HCT116 (cell line): ENCODE measurements around the gene CRIP1. TPM values are rescaled to one million over a fixed set of nuclear protein-coding genes. Genes with fewer than 3 reads are reported as not detected.
A peak's percentile ranks its signal among the peaks of the same experiment; 100 is the strongest.

Experiments
- ATAC-seq: fragments of 200-7000 bp; cut with Tn5 transposase; 2 replicates; pipeline ENCODE4 v1.9.1; 2020; ENCODE audit warnings: mild to moderate bottlenecking, moderate library complexity
- BruUV-seq: library from RNA; stranded (reverse); fragments of 400-500 nt; replicated peaks from 2 replicates; lab custom pipeline; 2021; lab: Mats Ljungman, UMichigan
- CTCF ChIA-PET: fragments of 300-600 bp; sonication (Branson Sonifier 250); formaldehyde crosslinking; loops from one replicate; lab custom pipeline; 2021; ENCODE audit warnings: antibody characterized with exemption; lab: Charles Lee
- POLR2A ChIA-PET: fragments of 300-600, 350-600 bp; sonication (Branson Sonifier 250); formaldehyde crosslinking; loops from one replicate; lab custom pipeline; 2021; ENCODE audit warnings: antibody characterized with exemption; lab: Charles Lee
- RAD21 ChIA-PET, 2 experiments: fragments of 300-600 bp; sonication (Branson Sonifier 250); formaldehyde crosslinking; loops; one replicate each; lab custom pipeline; 2023; ENCODE audit warnings: low total read pairs in 2 of 2; ENCODE audit not compliant: uncharacterized antibody in 2 of 2, unreplicated experiment in 2 of 2, low non-redundant PET in 1 of 2; lab: Charles Lee
- DNase-seq: peaks from one replicate; pipeline ENCODE4 v3.0.0-alpha.2; 2010; ENCODE audit warnings: low read depth, low spot score
- H2AFZ ChIP-seq: fragments of 200-600 bp; shearing (Covaris generic), sonication (generic); 2 replicates; pipeline ENCODE4 v1.6.1; 2017; ENCODE audit warnings: low read depth, mixed run types, mixed read lengths, antibody characterized with exemption, low read length; ENCODE audit not compliant: poor library complexity, severe bottlenecking
- H3K27ac ChIP-seq: 2 replicates; pipeline ENCODE4 v1.5.1; 2012; ENCODE audit warnings: low read depth, low read length
- H3K27me3 ChIP-seq: fragments of 200-600 bp; sonication (generic); 2 replicates; pipeline ENCODE4 v1.6.1; 2016; ENCODE audit warnings: mixed run types, low read length, mixed read lengths; ENCODE audit not compliant: insufficient read depth
- H3K36me3 ChIP-seq, 2 experiments: fragments of 200-500 bp in 1 of 2; fragments of 200-600 bp in 1 of 2; sonication (Bioruptor generic) in 1 of 2; sonication (generic) in 1 of 2; 2 replicates each; pipeline versions ENCODE4 v1.5.1 to v1.6.1; 2014 to 2016; ENCODE audit warnings: low read length in 2 of 2, inconsistent platforms in 1 of 2, mixed read lengths in 1 of 2, mixed run types in 1 of 2; ENCODE audit not compliant: insufficient read depth in 2 of 2, control insufficient read depth in 1 of 2
- H3K4me1 ChIP-seq, 2 experiments: fragments of 200-600 bp in 1 of 2; sonication (generic) in 1 of 2; 2 replicates each; pipeline versions ENCODE4 v1.5.1 to v1.6.1; 2012 to 2017; ENCODE audit warnings: low read length in 2 of 2, inconsistent platforms in 1 of 2, mild to moderate bottlenecking in 1 of 2, mixed read lengths in 1 of 2, mixed run types in 1 of 2, moderate library complexity in 1 of 2; ENCODE audit not compliant: insufficient read depth in 2 of 2, control insufficient read depth in 1 of 2
- H3K4me2 ChIP-seq: fragments of 200-600 bp; sonication (generic); 2 replicates; pipeline ENCODE4 v1.6.1; 2017; ENCODE audit warnings: mixed run types, low read length, mixed read lengths
- H3K4me3 ChIP-seq, 2 experiments: fragments of 200-600 bp in 1 of 2; sonication (generic) in 1 of 2; replicated peaks in 1 of 2; 2 replicates each; pipeline ENCODE4 v1.5.1; 2011 to 2016; ENCODE audit warnings: low read length in 2 of 2, control low read depth in 1 of 2, low read depth in 1 of 2, mild to moderate bottlenecking in 1 of 2, mixed read lengths in 1 of 2, mixed run types in 1 of 2
- H3K79me2 ChIP-seq: fragments of 200-600 bp; sonication (generic); 2 replicates; pipeline ENCODE4 v1.6.1; 2017; ENCODE audit warnings: mild to moderate bottlenecking, mixed run types, low read length, moderate library complexity, mixed read lengths; ENCODE audit not compliant: insufficient read depth
- H3K9ac ChIP-seq: fragments of 200-600 bp; sonication (generic); 2 replicates; pipeline ENCODE4 v1.6.1; 2016; ENCODE audit warnings: low read length, mixed read lengths
- H3K9me2 ChIP-seq: fragments of 200-600 bp; sonication (generic), shearing (Covaris generic); 2 replicates; pipeline ENCODE4 v1.6.1; 2017; ENCODE audit warnings: mixed run types, mild to moderate bottlenecking, moderate library complexity; ENCODE audit not compliant: insufficient read depth
- H3K9me3 ChIP-seq, 2 experiments: fragments of 200-500 bp in 1 of 2; fragments of 200-600 bp in 1 of 2; sonication (Bioruptor generic) in 1 of 2; sonication (generic) in 1 of 2; 2 replicates each; pipeline ENCODE4 v1.6.1; 2014 to 2017; ENCODE audit warnings: low read length in 2 of 2, mixed read lengths in 2 of 2, inconsistent platforms in 1 of 2, low read depth in 1 of 2, mild to moderate bottlenecking in 1 of 2, mixed run types in 1 of 2, moderate library complexity in 1 of 2; ENCODE audit not compliant: control insufficient read depth in 1 of 2, insufficient read depth in 1 of 2
- H4K20me1 ChIP-seq: fragments of 200-600 bp; sonication (generic), shearing (Covaris generic); 2 replicates; pipeline ENCODE4 v1.6.1; 2017; ENCODE audit warnings: mixed run types, mild to moderate bottlenecking, moderate library complexity; ENCODE audit not compliant: insufficient read depth
- CBX3 ChIP-seq: IDR thresholded peaks from 2 replicates; pipeline ENCODE4 v1.6.1; 2012; ENCODE audit warnings: low read depth
- CEBPB ChIP-seq: IDR thresholded peaks from 2 replicates; pipeline ENCODE4 v1.6.1; 2012; ENCODE audit warnings: low read depth
- EGR1 ChIP-seq: IDR thresholded peaks from 2 replicates; pipeline ENCODE4 v1.6.1; 2012; ENCODE audit warnings: low read depth
- ELF1 ChIP-seq: IDR thresholded peaks from 2 replicates; pipeline ENCODE4 v1.6.1; 2012; ENCODE audit warnings: low read depth, borderline replicate concordance
- EZH2 ChIP-seq: fragments of 200-600 bp; sonication (generic); IDR thresholded peaks from 2 replicates; pipeline ENCODE4 v1.6.1; 2017; ENCODE audit warnings: antibody characterized with exemption, mixed run types
- FOSL1 ChIP-seq: IDR thresholded peaks from 2 replicates; pipeline ENCODE4 v1.6.1; 2012; ENCODE audit warnings: low read depth
- POLR2A ChIP-seq: IDR thresholded peaks from 2 replicates; pipeline ENCODE4 v1.7.0; 2011; ENCODE audit warnings: borderline replicate concordance; ENCODE audit not compliant: insufficient read depth, insufficient read length; ENCODE audit errors: extremely low read depth
- POLR2AphosphoS5 ChIP-seq: IDR thresholded peaks from 2 replicates; pipeline ENCODE4 v1.6.1; 2011; ENCODE audit warnings: mild to moderate bottlenecking, low read depth, low read length, moderate library complexity
- RAD21 ChIP-seq: IDR thresholded peaks from 2 replicates; pipeline ENCODE4 v1.6.1; 2012; ENCODE audit warnings: low read depth, mild to moderate bottlenecking
- SIN3A ChIP-seq: IDR thresholded peaks from 2 replicates; pipeline ENCODE4 v1.6.1; 2012; ENCODE audit warnings: low read depth
- SP1 ChIP-seq: IDR thresholded peaks from 2 replicates; pipeline ENCODE4 v1.6.1; 2012; ENCODE audit warnings: low read depth
- SRF ChIP-seq: IDR thresholded peaks from 2 replicates; pipeline ENCODE4 v1.6.1; 2012; ENCODE audit warnings: low read depth
- ZFX ChIP-seq: fragments of 450-650 bp; IDR thresholded peaks from 2 replicates; pipeline ENCODE4 v1.6.1; 2017
- ZNF274 ChIP-seq: fragments of 200-500 bp; sonication (Bioruptor generic); IDR thresholded peaks from 2 replicates; pipeline ENCODE4 v1.6.1; 2014; ENCODE audit warnings: mild to moderate bottlenecking, low read depth, low read length, inconsistent platforms
- intact Hi-C: fragments of 100-400 bp; cut with micrococcal nuclease; formaldehyde crosslinking; loops from 2 replicates; pipeline ENCODE4 v1.10.0; 2022
- total RNA-seq: library from RNA; stranded (reverse); gene quantifications from one replicate; pipeline ENCODE4 v1.2.1, GENCODE V29; 2021; ENCODE audit not compliant: unreplicated experiment
- TF ChIP-seq, protein P1 (sequence below): IDR thresholded peaks from 2 replicates; pipeline ENCODE4 v1.6.1; 2012
- TF ChIP-seq, protein P2 (sequence below), 3 experiments: fragments of 200-600 bp in 1 of 3; sonication (generic) in 1 of 3; IDR thresholded peaks in 2 of 3; conservative IDR thresholded peaks in 1 of 3; 2 replicates each; pipeline ENCODE4 v1.5.1; 2012 to 2017; ENCODE audit warnings: low read depth in 2 of 3, low read length in 2 of 3, antibody characterized with exemption in 1 of 3, borderline replicate concordance in 1 of 3, control low read depth in 1 of 3, mild to moderate bottlenecking in 1 of 3, mixed read lengths in 1 of 3, mixed run types in 1 of 3, moderate library complexity in 1 of 3; ENCODE audit not compliant: insufficient read depth in 1 of 3
- TF ChIP-seq, protein P3 (sequence below): IDR thresholded peaks from 2 replicates; pipeline ENCODE4 v1.6.1; 2012; ENCODE audit warnings: low read depth

The CRIP1 gene
- total RNA-seq, 1 experiment from 2014 or later, result 260 TPM

DNA sequence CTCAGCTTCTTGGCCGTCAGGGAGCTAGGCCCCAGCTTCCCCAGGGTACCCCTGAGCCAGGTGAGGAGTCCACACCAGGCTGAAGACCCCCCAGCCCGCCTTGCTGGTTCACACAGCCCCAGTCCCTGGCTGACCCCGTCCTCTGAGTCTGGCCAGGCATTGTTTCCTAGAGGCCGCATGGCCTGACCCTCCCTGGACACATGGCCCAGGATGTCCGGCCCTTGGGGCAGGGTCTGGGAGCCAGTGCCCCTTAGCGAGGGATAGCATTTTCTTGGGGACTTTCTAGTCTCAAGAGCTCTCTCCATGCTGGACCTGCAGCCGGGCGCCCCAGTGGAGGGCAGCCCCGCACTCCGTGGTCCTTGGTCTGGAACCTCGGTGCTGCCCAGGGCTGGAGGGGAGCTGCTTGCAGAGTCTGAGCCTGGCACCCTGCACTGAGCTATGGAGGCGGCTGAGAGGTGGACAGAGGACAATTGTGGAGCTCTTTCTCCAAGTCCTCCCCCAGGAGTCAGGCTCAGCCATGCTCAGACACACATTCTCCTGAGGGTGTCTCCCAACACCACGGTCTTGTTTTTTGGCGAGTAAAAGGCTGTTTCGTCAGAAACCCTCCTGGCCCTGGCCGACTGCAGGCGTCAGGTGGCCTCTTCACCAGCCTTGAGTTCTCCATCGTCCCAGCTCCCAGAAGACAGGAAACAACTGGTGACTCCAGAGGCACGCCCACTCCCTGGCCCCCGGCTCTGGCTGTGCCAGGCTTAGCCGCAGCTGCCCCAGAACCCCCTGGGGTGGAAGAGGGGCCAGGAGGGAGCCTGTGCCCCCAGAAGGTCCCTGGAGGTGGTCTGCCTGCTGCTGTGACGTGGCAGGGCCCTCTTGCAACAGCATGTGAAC lies 29.7 kb upstream of the CRIP1 start:
- no peaks in the 10 kb centered on the region for H3K79me2 ChIP-seq
- no TSS peak for BruUV-seq
- ChIA-PET RAD21 (no interaction called here), POLR2A (no interaction called here), CTCF (interaction anchor here (1.5 kb wide), 1 partner anchor 9 kb away, joined by 4 read pairs; no protein-coding TSS in a partner anchor)
- no peaks in the 10 kb centered on the region for H3K4me1 ChIP-seq
- H3K4me3 ChIP-seq, result no peak overlapping the region
- DNase-seq, result no peak
- no peak overlapping the region for H3K4me2 ChIP-seq
- no peak overlapping the region for H2AFZ ChIP-seq
- TF ChIP-seq FOSL1, result no peak
- TF ChIP-seq SP1, result no peak
- no peak for TF ChIP-seq POLR2AphosphoS5
- TF ChIP-seq, protein P1, sequence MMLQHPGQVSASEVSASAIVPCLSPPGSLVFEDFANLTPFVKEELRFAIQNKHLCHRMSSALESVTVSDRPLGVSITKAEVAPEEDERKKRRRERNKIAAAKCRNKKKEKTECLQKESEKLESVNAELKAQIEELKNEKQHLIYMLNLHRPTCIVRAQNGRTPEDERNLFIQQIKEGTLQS, result no peak
- no peak for TF ChIP-seq RAD21
- no peak for TF ChIP-seq POLR2A
- TF ChIP-seq SIN3A, result no peak
- TF ChIP-seq ZNF274, result no peak
- TF ChIP-seq CEBPB, result no peak
- no peak overlapping the region for H3K9ac ChIP-seq
- intact Hi-C loops, result no loop called here
- H4K20me1 ChIP-seq, result no peaks in the 10 kb centered on the region
- H3K36me3 ChIP-seq, result peaks cover 10 to 11% of the 10 kb centered on the region in 2 experiments; a peak in 3 of 4 replicates
- no peaks in the 10 kb centered on the region for H3K9me2 ChIP-seq
- H3K27me3 ChIP-seq, result no peaks in the 10 kb centered on the region
- H3K9me3 ChIP-seq, result no peaks in the 10 kb centered on the region
- H3K27ac ChIP-seq, result no peak overlapping the region
- ATAC-seq, result no peak

DNA sequence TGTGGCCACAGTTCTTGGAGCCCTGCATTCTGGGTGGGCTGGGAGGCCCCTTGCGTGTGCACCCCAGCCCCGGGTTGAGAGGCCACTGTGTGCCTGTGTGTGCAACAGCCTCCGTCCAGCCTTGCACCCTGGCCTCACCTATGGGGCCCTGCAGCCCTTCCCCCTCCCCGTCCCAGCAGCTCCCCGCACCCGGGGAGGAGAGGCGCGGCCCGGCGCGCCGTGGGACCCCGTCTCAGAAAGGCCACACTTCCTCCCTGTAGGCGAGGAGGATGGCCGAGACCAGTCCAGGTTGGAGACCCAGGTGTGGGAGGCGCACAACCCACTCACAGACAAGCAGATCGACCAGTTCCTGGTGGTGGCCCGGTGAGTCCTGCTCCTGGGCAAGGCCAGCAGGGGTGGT lies 28.7 kb upstream of the CRIP1 start:
- H3K9ac ChIP-seq, result no peak overlapping the region
- H3K9me3 ChIP-seq, result no peaks in the 10 kb centered on the region
- no TSS peak for BruUV-seq
- H3K27me3 ChIP-seq, result no peaks in the 10 kb centered on the region
- CTCF ChIA-PET, result interaction anchor here (1.5 kb wide), 1 partner anchor 10 kb away, joined by 4 read pairs; no protein-coding TSS in a partner anchor
- H3K4me3 ChIP-seq, result no peak overlapping the region
- no peak overlapping the region for H2AFZ ChIP-seq
- DNase-seq, result no peak
- no peaks in the 10 kb centered on the region for H4K20me1 ChIP-seq
- H3K4me1 ChIP-seq, result no peaks in the 10 kb centered on the region
- H3K4me2 ChIP-seq, result no peak overlapping the region
- H3K79me2 ChIP-seq, result no peaks in the 10 kb centered on the region
- peaks cover 5 to 9% of the 10 kb centered on the region in 2 experiments; a peak in 3 of 4 replicates for H3K36me3 ChIP-seq
- H3K27ac ChIP-seq, result no peak overlapping the region
- POLR2A ChIA-PET, result no interaction called here
- H3K9me2 ChIP-seq, result no peaks in the 10 kb centered on the region
- RAD21 ChIA-PET, result no interaction called here
- intact Hi-C loops, result no loop called here
- ATAC-seq, result peak; percentile 20
- no peak for TF ChIP-seq SRF
- no peak for TF ChIP-seq ELF1
- TF ChIP-seq, protein P2, sequence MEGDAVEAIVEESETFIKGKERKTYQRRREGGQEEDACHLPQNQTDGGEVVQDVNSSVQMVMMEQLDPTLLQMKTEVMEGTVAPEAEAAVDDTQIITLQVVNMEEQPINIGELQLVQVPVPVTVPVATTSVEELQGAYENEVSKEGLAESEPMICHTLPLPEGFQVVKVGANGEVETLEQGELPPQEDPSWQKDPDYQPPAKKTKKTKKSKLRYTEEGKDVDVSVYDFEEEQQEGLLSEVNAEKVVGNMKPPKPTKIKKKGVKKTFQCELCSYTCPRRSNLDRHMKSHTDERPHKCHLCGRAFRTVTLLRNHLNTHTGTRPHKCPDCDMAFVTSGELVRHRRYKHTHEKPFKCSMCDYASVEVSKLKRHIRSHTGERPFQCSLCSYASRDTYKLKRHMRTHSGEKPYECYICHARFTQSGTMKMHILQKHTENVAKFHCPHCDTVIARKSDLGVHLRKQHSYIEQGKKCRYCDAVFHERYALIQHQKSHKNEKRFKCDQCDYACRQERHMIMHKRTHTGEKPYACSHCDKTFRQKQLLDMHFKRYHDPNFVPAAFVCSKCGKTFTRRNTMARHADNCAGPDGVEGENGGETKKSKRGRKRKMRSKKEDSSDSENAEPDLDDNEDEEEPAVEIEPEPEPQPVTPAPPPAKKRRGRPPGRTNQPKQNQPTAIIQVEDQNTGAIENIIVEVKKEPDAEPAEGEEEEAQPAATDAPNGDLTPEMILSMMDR (IDR thresholded peaks at IDR 0.05 in 2 of 3, conservative IDR thresholded peaks at IDR 0.05 in 1 of 3; ENCODE audit: borderline replicate concordance in 1 of 3, insufficient read depth in 1 of 3, low read depth in 2 of 3, low read length in 2 of 3), result no peak
- TF ChIP-seq EGR1, result no peak
- no peak for TF ChIP-seq SP1
- TF ChIP-seq ZFX, result no peak
- no peak for TF ChIP-seq CBX3
- no peak for TF ChIP-seq EZH2
- TF ChIP-seq, protein P3, sequence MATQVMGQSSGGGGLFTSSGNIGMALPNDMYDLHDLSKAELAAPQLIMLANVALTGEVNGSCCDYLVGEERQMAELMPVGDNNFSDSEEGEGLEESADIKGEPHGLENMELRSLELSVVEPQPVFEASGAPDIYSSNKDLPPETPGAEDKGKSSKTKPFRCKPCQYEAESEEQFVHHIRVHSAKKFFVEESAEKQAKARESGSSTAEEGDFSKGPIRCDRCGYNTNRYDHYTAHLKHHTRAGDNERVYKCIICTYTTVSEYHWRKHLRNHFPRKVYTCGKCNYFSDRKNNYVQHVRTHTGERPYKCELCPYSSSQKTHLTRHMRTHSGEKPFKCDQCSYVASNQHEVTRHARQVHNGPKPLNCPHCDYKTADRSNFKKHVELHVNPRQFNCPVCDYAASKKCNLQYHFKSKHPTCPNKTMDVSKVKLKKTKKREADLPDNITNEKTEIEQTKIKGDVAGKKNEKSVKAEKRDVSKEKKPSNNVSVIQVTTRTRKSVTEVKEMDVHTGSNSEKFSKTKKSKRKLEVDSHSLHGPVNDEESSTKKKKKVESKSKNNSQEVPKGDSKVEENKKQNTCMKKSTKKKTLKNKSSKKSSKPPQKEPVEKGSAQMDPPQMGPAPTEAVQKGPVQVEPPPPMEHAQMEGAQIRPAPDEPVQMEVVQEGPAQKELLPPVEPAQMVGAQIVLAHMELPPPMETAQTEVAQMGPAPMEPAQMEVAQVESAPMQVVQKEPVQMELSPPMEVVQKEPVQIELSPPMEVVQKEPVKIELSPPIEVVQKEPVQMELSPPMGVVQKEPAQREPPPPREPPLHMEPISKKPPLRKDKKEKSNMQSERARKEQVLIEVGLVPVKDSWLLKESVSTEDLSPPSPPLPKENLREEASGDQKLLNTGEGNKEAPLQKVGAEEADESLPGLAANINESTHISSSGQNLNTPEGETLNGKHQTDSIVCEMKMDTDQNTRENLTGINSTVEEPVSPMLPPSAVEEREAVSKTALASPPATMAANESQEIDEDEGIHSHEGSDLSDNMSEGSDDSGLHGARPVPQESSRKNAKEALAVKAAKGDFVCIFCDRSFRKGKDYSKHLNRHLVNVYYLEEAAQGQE, result no peak
